ENCODE results near the gene LTBP2. TPM values are rescaled to one million over a fixed set of nuclear protein-coding genes. Genes with fewer than 3 reads are reported as not detected.

LTBP2 gene
- polyA plus RNA-seq, 2 of the 4 experiments (the other 2 are of a cell fraction): 4.9 to 14.4 TPM

- 90% methylated on average over 12 of the region's 12 CpGs for WGBS (ENCODE audit: missing lambda C conversion rate)
- FAIRE-seq: no peak
- Histone ChIP-seq H3K4me2 (no peak overlapping the region), H3K4me3 (no peak overlapping the region), H3K27ac (peak overlapping the region in 1 of 2 experiments; percentile 72; a peak in 3 of 6 replicates), H3K9me3 (no peaks in the 10 kb centered on the region), H3K4me1 (peaks cover 8% of the 10 kb centered on the region)
- peak; percentile 54 to 69; a peak in 4 of 6 replicates for ATAC-seq
- ChIA-PET POLR2A (no interaction called here), CTCF (interaction anchor here (1.1 to 9.2 kb wide), 3 partner anchors 8 to 96 kb away, joined by 3 to 62 read pairs (median 6); partner anchors contain the start of gene LTBP2)
- peak in 1 of 2 experiments; percentile 24 for DNase-seq (ENCODE audit: low read depth in 1 of 2, low spot score in 1 of 2)
- TF ChIP-seq TP53 (CRISPR knock-in tag; IDR thresholded peaks at IDR 0.05): no peak
- no peak for TF ChIP-seq ZSCAN20 (CRISPR knock-in tag; IDR thresholded peaks at IDR 0.05)
- TF ChIP-seq PHF8 (IDR thresholded peaks at IDR 0.05; ENCODE audit: borderline replicate concordance, low read depth): no peak
- no peak for TF ChIP-seq E2F6 (IDR thresholded peaks at IDR 0.05; ENCODE audit: borderline replicate concordance, low read depth)
- TF ChIP-seq POLR2A (IDR thresholded peaks at IDR 0.05; ENCODE audit: low read length): no peak
Observed at GRCh38 chr14:74516451-74517160, 95.4 kb downstream of the LTBP2 start.

- ATAC-seq (no peak), FAIRE-seq (no peak), DNase-seq (ENCODE audit: low read depth in 1 of 2, low spot score in 1 of 2) (no peak)
- no peaks in the 10 kb centered on the region for H3K9me3 ChIP-seq
- no peak overlapping the region for H3K4me3 ChIP-seq
- TF ChIP-seq NFE2L2 (conservative IDR thresholded peaks at IDR 0.05; ENCODE audit: low read length) (no peak), USF2 (IDR thresholded peaks at IDR 0.05) (no peak), NR3C1 (IDR thresholded peaks at IDR 0.05) (no peak), MYC (IDR thresholded peaks at IDR 0.05; ENCODE audit: borderline replicate concordance, low read length) (no peak), HOXB5 (CRISPR knock-in tag; IDR thresholded peaks at IDR 0.05) (no peak), MAZ (IDR thresholded peaks at IDR 0.05; ENCODE audit: borderline replicate concordance, low read depth, low read length) (no peak), CBX8 (IDR thresholded peaks at IDR 0.05) (no peak), HOXA7 (CRISPR knock-in tag; IDR thresholded peaks at IDR 0.05) (no peak), ZNF302 (CRISPR knock-in tag; IDR thresholded peaks at IDR 0.05) (no peak), EHF (CRISPR knock-in tag; IDR thresholded peaks at IDR 0.05) (no peak), FOSB (CRISPR knock-in tag; IDR thresholded peaks at IDR 0.05) (no peak), GATA3 (IDR thresholded peaks at IDR 0.05; ENCODE audit: borderline replicate concordance) (no peak), REST (IDR thresholded peaks at IDR 0.05) (no peak), HMGXB4 (CRISPR knock-in tag; IDR thresholded peaks at IDR 0.05; ENCODE audit: borderline replicate concordance) (no peak), SMC3 (IDR thresholded peaks at IDR 0.05) (no peak), BHLHE40 (IDR thresholded peaks at IDR 0.05; ENCODE audit: low read depth, low read length) (no peak), NPAS2 (CRISPR knock-in tag; IDR thresholded peaks at IDR 0.05; ENCODE audit: borderline replicate concordance) (no peak)
- no peak overlapping the region for H3K4me2 ChIP-seq
- H3K27ac ChIP-seq: no peak overlapping the region; a peak in 1 of 6 replicates
- 84% methylated on average over 8 of the region's 8 CpGs for WGBS (ENCODE audit: missing lambda C conversion rate)
- H3K4me1 ChIP-seq: peaks cover 8% of the 10 kb centered on the region
- ChIA-PET CTCF (interaction anchor here (1.7 to 9.2 kb wide), 2 partner anchors 15 to 97 kb away, joined by 6 to 62 read pairs; partner anchors contain the start of gene LTBP2), POLR2A (no interaction called here)
Observed at GRCh38 chr14:74515891-74516412, 96.1 kb downstream of the LTBP2 start.
